ENCODE results near the gene STT3A. TPM values are rescaled to one million over a fixed set of nuclear protein-coding genes. Genes with fewer than 3 reads are reported as not detected.

The STT3A gene
- total and polyA plus RNA-seq, 2 of the 13 experiments (the other 11 are each of a cell fraction or from before 2014, with no cell fraction given): 229 to 319 TPM

GRCh38 chr11:125554038-125554437, 38.6 kb upstream of the STT3A start (continued):
- TF ChIP-seq SAP130 (CRISPR knock-in tag; IDR thresholded peaks at IDR 0.05; ENCODE audit: low read depth): peak; percentile 43
- TF ChIP-seq GABPA (IDR thresholded peaks at IDR 0.05; ENCODE audit: low read depth, low read length): no peak
- peak; percentile 71 for TF ChIP-seq GABPA (CRISPR knock-in tag; IDR thresholded peaks at IDR 0.05; ENCODE audit: low read depth)
- TF ChIP-seq ARID4A (CRISPR knock-in tag; IDR thresholded peaks at IDR 0.05; ENCODE audit: borderline replicate concordance): peak; percentile 17; the same call in 1 of the 2 replicates
- TF ChIP-seq, protein P1, sequence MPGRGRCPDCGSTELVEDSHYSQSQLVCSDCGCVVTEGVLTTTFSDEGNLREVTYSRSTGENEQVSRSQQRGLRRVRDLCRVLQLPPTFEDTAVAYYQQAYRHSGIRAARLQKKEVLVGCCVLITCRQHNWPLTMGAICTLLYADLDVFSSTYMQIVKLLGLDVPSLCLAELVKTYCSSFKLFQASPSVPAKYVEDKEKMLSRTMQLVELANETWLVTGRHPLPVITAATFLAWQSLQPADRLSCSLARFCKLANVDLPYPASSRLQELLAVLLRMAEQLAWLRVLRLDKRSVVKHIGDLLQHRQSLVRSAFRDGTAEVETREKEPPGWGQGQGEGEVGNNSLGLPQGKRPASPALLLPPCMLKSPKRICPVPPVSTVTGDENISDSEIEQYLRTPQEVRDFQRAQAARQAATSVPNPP (CRISPR knock-in tag; IDR thresholded peaks at IDR 0.05): no peak
- 0 out of 2 replicates have a peak, but pooled peaks have one; percentile 16 for TF ChIP-seq BCL6 (CRISPR knock-in tag; IDR thresholded peaks at IDR 0.05)
- TF ChIP-seq MAX (IDR thresholded peaks at IDR 0.05): peak; percentile 86
- no peak for TF ChIP-seq ELF4 (CRISPR knock-in tag; IDR thresholded peaks at IDR 0.05; ENCODE audit: borderline replicate concordance)
- no peak for TF ChIP-seq ZBTB21 (CRISPR knock-in tag; IDR thresholded peaks at IDR 0.05)
- no peak for TF ChIP-seq BORCS8-MEF2B (CRISPR knock-in tag; IDR thresholded peaks at IDR 0.05)
- TF ChIP-seq HNF4A (CRISPR knock-in tag; IDR thresholded peaks at IDR 0.05): peak; percentile 38
- peak; percentile 51; the same call in 1 of the 2 replicates for TF ChIP-seq GABPB1 (CRISPR knock-in tag; IDR thresholded peaks at IDR 0.05)
- no peak for TF ChIP-seq ATM (IDR thresholded peaks at IDR 0.05; ENCODE audit: borderline replicate concordance)
- TF ChIP-seq ZFP90 (CRISPR knock-in tag; IDR thresholded peaks at IDR 0.05; ENCODE audit: borderline replicate concordance): no peak
- TF ChIP-seq ZNF660 (CRISPR knock-in tag; IDR thresholded peaks at IDR 0.05; ENCODE audit: borderline replicate concordance, low read depth): no peak
- no peak for TF ChIP-seq ATF7-NPFF (CRISPR knock-in tag; IDR thresholded peaks at IDR 0.05; ENCODE audit: low read depth)
- no peak for TF ChIP-seq ZNF253 (CRISPR knock-in tag; IDR thresholded peaks at IDR 0.05; ENCODE audit: borderline replicate concordance)
- TF ChIP-seq, protein P2, sequence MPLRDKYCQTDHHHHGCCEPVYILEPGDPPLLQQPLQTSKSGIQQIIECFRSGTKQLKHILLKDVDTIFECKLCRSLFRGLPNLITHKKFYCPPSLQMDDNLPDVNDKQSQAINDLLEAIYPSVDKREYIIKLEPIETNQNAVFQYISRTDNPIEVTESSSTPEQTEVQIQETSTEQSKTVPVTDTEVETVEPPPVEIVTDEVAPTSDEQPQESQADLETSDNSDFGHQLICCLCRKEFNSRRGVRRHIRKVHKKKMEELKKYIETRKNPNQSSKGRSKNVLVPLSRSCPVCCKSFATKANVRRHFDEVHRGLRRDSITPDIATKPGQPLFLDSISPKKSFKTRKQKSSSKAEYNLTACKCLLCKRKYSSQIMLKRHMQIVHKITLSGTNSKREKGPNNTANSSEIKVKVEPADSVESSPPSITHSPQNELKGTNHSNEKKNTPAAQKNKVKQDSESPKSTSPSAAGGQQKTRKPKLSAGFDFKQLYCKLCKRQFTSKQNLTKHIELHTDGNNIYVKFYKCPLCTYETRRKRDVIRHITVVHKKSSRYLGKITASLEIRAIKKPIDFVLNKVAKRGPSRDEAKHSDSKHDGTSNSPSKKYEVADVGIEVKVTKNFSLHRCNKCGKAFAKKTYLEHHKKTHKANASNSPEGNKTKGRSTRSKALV (CRISPR knock-in tag; IDR thresholded peaks at IDR 0.05): no peak
- TF ChIP-seq AGO2 (optimal IDR thresholded peaks at IDR 0.05; ENCODE audit: low read depth, low read length): no peak
- no peak for TF ChIP-seq NR2F2 (IDR thresholded peaks at IDR 0.05; ENCODE audit: borderline replicate concordance, low read depth)
- peak; percentile 81 for TF ChIP-seq CTCF (CRISPR knock-in tag; IDR thresholded peaks at IDR 0.05)
